ENCODE data around the gene CIC.

GRCh38 chr19:42251572-42252358 lies 17.3 kb upstream of the CIC start:
- no peak for TF ChIP-seq CTCF (IDR thresholded peaks at IDR 0.05)
- no peak for TF ChIP-seq ZFX (IDR thresholded peaks at IDR 0.05; ENCODE audit: borderline replicate concordance)
